HG03432 (cell line): ENCODE results near the gene DHTKD1.
A peak's percentile ranks its signal among the peaks of the same experiment; 100 is the strongest.

ENCODE experiments used
- ATAC-seq: cut with Tn5 transposase; IDR thresholded peaks from one replicate; pipeline ENCODE4 v1.9.1; 2021; ENCODE audit warnings: mild to moderate bottlenecking, moderate library complexity; ENCODE audit not compliant: unreplicated experiment

DHTKD1 gene

GRCh38 chr10:12068449-12069269 is at the start of gene DHTKD1:
TSS of gene DHTKD1 (plus strand) at chr10:12068954. CDS start at chr10:12069034, 80 bp downstream.
- ATAC-seq, result peak; percentile 99

- no peak for ATAC-seq
These were observed 49.3 kb upstream of the DHTKD1 start for GRCh38 chr10:12019283-12019971.

GRCh38 chr10:12020574-12020973 is 48.2 kb upstream of the DHTKD1 start:
- no peak for ATAC-seq

GRCh38 chr10:12022580-12023257 is 46.0 kb upstream of the DHTKD1 start:
- ATAC-seq, result peak; percentile 45

GRCh38 chr10:12025591-12025990 is 43.2 kb upstream of the DHTKD1 start:
- no peak for ATAC-seq

GRCh38 chr10:12027539-12027938 is 41.2 kb upstream of the DHTKD1 start:
- ATAC-seq, result peak; percentile 91

- ATAC-seq, result no peak
These were observed 37.4 kb upstream of the DHTKD1 start for GRCh38 chr10:12031404-12031803.

- ATAC-seq, result no peak
These were observed 32.6 kb upstream of the DHTKD1 start for GRCh38 chr10:12036073-12036655.

- ATAC-seq, result no peak
These were observed 26.9 kb upstream of the DHTKD1 start for GRCh38 chr10:12041766-12042408.

- ATAC-seq, result peak; percentile 9
These were observed 26.4 kb upstream of the DHTKD1 start for GRCh38 chr10:12042409-12042796.

- ATAC-seq, result peak; percentile 64
These were observed 25.7 kb upstream of the DHTKD1 start, which contains the start of gene UPF2 for GRCh38 chr10:12042797-12043651. TSS of gene UPF2 (minus strand) at chr10:12042809. CDS start at chr10:12035423, 7,386 bp downstream.

- no peak for ATAC-seq
These were observed 23.2 kb upstream of the DHTKD1 start for GRCh38 chr10:12045596-12045995.

GRCh38 chr10:12048547-12048946 is 20.2 kb upstream of the DHTKD1 start:
- no peak for ATAC-seq

- ATAC-seq, result no peak
These were observed 18.2 kb upstream of the DHTKD1 start for GRCh38 chr10:12050528-12050927.

GRCh38 chr10:12051241-12051640 is 17.5 kb upstream of the DHTKD1 start:
- ATAC-seq, result no peak

- ATAC-seq, result no peak
These were observed 13.0 kb upstream of the DHTKD1 start for GRCh38 chr10:12055732-12056131.

GRCh38 chr10:12056748-12057147 is 12.0 kb upstream of the DHTKD1 start:
- ATAC-seq, result no peak

- ATAC-seq, result no peak
These were observed 7.6 kb upstream of the DHTKD1 start for GRCh38 chr10:12061124-12061523.

GRCh38 chr10:12062754-12063482 is 5.8 kb upstream of the DHTKD1 start:
- no peak for ATAC-seq
